Measurements from ENCODE around the gene SLC25A29. TPM values are rescaled to one million over a fixed set of nuclear protein-coding genes. Genes with fewer than 3 reads are reported as not detected.
A peak's percentile ranks its signal among the peaks of the same experiment; 100 is the strongest.

Gene SLC25A29
- total RNA-seq, 6 experiments from 2014 or later = 14.1 to 30.3 (median 18.2) TPM

DNA sequence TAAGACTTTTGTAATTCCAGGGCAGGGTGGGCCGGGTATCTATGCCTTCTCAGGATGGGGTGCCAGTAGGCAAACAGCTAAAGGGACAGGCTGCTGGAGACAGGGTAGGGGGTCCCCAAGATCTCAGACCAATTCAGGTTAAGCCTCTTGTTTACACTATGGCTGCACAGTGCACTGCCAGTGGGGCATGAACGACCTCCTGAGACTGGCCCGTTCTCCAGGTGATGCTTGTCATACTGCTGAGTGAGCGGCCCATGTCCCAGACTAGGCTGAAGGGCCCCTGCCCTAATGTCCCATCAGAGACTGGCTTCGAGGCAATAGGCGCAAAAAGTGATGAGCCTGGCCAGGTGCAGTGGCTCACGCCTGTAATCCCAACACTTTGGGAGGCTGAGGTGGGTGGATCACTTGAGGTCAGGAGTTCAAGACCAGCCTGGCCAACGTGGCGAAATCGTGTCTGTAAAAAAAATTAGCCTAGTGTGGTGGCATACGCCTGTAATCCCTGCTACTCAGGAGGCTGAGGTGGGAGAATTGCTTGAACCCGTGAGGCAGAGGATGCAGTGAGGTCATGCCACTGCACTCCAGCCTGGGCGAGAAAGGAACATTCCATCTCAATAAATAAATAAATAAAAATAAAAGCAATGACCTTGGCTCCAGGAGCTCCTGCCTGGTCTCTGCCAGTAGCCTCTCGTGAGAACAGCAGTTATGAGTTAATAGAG, 12.6 kb downstream of the SLC25A29 start:
- WGBS (ENCODE audit: insufficient coverage, low coverage, low lambda C conversion rate, missing lambda C conversion rate) = 66% methylated on average over 8 of the region's 14 CpGs
- no peaks in the 10 kb centered on the region for H3K36me3 ChIP-seq
- ATAC-seq (no peak), DNase-seq (peak in 1 of 3 donors; percentile 31)
- no peaks in the 10 kb centered on the region for H3K27me3 ChIP-seq
- TF ChIP-seq POLR2A (IDR thresholded peaks at IDR 0.05) = no peak
- TF ChIP-seq, protein P1, sequence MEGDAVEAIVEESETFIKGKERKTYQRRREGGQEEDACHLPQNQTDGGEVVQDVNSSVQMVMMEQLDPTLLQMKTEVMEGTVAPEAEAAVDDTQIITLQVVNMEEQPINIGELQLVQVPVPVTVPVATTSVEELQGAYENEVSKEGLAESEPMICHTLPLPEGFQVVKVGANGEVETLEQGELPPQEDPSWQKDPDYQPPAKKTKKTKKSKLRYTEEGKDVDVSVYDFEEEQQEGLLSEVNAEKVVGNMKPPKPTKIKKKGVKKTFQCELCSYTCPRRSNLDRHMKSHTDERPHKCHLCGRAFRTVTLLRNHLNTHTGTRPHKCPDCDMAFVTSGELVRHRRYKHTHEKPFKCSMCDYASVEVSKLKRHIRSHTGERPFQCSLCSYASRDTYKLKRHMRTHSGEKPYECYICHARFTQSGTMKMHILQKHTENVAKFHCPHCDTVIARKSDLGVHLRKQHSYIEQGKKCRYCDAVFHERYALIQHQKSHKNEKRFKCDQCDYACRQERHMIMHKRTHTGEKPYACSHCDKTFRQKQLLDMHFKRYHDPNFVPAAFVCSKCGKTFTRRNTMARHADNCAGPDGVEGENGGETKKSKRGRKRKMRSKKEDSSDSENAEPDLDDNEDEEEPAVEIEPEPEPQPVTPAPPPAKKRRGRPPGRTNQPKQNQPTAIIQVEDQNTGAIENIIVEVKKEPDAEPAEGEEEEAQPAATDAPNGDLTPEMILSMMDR (IDR thresholded peaks at IDR 0.05) = no peak
- no peaks in the 10 kb centered on the region for H3K9me3 ChIP-seq
- no peaks in the 10 kb centered on the region for H3K4me1 ChIP-seq
- H3K27ac ChIP-seq = no peak overlapping the region
- H3K4me3 ChIP-seq = no peak overlapping the region
- intact Hi-C loops (cut with DNase I) = no loop called here

DNA sequence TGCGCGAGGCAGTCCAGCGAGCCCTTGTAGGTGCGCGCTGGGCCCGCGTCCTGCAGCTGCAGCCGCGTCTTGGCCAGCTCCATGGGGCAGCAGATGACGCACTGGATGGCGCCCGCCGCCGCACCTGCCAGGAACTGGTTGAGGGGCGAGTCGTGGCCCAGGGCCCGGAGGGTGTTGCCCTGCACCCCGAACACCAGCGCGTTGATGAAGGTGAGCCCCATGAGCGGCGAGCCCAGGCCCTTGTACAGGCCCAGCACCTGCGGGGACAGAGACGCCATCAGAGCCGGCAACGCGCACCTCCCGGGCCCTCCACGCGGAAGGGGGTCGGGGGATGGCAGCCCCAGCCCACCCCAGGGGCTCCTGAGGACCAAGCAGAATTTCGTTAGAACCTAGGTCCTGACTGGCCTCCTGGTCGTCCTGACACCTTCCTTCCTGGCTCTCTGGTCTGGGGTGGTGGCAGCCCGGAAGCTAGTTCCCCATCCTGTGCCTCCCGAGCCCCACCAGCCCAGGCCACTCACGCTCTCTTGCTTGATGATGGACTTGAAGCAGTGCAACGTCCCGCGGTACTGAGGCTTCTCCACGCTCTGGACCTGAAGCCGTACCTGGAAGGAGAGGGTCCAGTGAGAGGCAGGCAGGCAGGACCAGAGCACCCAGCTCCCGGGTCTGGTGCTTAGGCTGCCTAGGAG, 13.3 kb downstream of the SLC25A29 start:
- Histone ChIP-seq H3K4me3 (no peak overlapping the region), H3K36me3 (no peaks in the 10 kb centered on the region), H3K9me3 (no peaks in the 10 kb centered on the region), H3K27ac (no peak overlapping the region), H3K27me3 (no peaks in the 10 kb centered on the region), H3K4me1 (no peaks in the 10 kb centered on the region)
- ATAC-seq (no peak), DNase-seq (peak in 2 of 3 donors; percentile 41 to 51)
- TF ChIP-seq, protein P1 (IDR thresholded peaks at IDR 0.05) = no peak
- no peak for TF ChIP-seq POLR2A (IDR thresholded peaks at IDR 0.05)
- 100% methylated on average over 2 of the region's 42 CpGs for WGBS (ENCODE audit: insufficient coverage, low coverage, low lambda C conversion rate, missing lambda C conversion rate)
- intact Hi-C loops (cut with DNase I) = no loop called here

DNA sequence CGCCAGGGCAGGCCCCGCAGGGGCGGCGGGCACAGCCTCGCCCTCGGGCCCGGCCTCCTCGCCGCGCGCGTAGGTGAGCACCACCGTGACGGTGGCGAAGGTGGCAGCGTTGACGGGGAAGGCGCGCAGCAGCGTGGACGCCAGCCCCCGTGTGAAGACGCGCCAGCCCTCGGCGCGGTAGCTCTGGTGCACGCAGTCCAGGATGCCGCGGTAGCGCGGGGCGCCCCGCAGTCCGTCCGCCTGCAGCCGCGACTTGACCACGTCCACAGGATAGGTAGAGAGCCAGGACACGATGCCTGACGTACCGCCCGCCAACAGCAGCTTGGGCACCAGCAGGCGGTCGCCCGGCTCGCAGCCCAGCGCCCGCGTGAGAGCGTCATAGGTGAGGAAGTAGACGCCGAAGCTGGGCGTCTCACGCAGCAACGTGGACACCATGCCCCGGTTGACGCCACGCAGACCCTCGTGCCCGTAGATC, 13.9 kb downstream of the SLC25A29 start:
- Histone ChIP-seq H3K27ac (no peak overlapping the region), H3K36me3 (no peaks in the 10 kb centered on the region), H3K27me3 (no peaks in the 10 kb centered on the region), H3K4me1 (no peaks in the 10 kb centered on the region), H3K4me3 (no peak overlapping the region), H3K9me3 (no peaks in the 10 kb centered on the region)
- TF ChIP-seq, protein P1 (IDR thresholded peaks at IDR 0.05) = no peak
- no peak for TF ChIP-seq POLR2A (IDR thresholded peaks at IDR 0.05)
- intact Hi-C loops (cut with DNase I) = no loop called here
- DNase-seq (no peak), ATAC-seq (no peak)
- WGBS (ENCODE audit: insufficient coverage, low coverage, low lambda C conversion rate, missing lambda C conversion rate) = 93% methylated on average over 3 of the region's 61 CpGs

DNA sequence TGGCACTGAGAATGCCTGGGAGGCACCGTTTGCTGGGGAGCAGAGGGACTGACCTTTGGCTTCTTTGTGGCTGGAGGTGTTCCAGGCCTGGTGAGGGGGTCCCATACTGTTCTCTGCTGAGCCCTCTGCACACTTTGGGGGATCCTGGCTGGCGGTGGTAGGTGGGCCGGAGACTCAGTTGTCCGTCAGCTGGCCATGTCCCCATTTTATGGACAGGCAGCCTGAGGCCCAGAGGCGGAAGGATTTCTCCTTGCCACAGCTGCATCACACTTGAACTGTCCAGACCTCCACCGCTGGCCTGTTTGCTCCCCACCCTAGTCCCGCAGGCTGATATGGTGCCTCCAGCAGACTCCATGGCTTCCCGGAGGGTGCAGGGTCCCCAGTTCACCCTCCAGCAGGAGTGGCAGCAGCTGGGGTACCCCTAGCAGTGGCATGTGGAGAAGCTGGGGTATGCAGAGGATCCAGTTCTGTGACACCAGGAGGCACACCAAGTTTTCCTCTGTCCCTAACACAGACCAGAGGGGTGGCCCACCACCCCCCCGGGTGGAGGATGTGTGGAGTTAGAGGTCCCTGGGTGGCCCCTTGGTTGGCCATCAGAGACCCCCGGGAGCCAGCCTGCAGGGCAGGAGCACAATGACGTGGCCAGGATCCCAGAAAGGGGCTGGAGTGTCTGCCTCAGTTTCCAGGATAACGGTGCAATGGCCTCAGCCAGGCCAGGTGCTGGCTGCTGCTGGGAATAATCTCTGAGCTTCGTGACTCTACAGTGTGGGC, 14.8 kb downstream of the SLC25A29 start:
- TF ChIP-seq, protein P1 (IDR thresholded peaks at IDR 0.05) = no peak
- no peak for TF ChIP-seq POLR2A (IDR thresholded peaks at IDR 0.05)
- Histone ChIP-seq H3K36me3 (no peaks in the 10 kb centered on the region), H3K27me3 (no peaks in the 10 kb centered on the region), H3K4me1 (no peaks in the 10 kb centered on the region), H3K4me3 (no peak overlapping the region), H3K9me3 (no peaks in the 10 kb centered on the region), H3K27ac (no peak overlapping the region)
- WGBS (ENCODE audit: insufficient coverage, low coverage, low lambda C conversion rate, missing lambda C conversion rate) = 60% methylated on average over 1 of the region's 13 CpGs
- DNase-seq = peak in 2 of 3 donors; percentile 37 to 39
- ATAC-seq = no peak
- intact Hi-C loops (cut with DNase I) = no loop called here
